Psoas muscle (tissue), 8 donors: ENCODE data around the gene TTC13. TPM values are rescaled to one million over a fixed set of nuclear protein-coding genes. Genes with fewer than 3 reads are reported as not detected.

Experiments used
- ATAC-seq, 4 donors: fragments of 200-7000 bp; cut with Tn5 transposase; one replicate each; pipeline ENCODE4 v1.9.1; 2020; ENCODE audit warnings: moderate library complexity in 3 of 4, mild to moderate bottlenecking in 2 of 4
- DNase-seq, 2 donors: peaks; one replicate each; pipeline ENCODE4 v3.0.0-alpha.2; 2020
- H3K27ac ChIP-seq: fragments of 200-600 bp; one replicate; pipeline ENCODE4 v1.8.0; 2022
- H3K27me3 ChIP-seq, 3 donors: fragments of 200-600 bp in 1 of 3; one replicate each; pipeline versions ENCODE4 v1.6.1 to v1.8.0; 2013 to 2022; ENCODE audit warnings: low read length in 2 of 3, mild to moderate bottlenecking in 2 of 3, moderate library complexity in 1 of 3; ENCODE audit not compliant: insufficient read depth in 3 of 3
- H3K36me3 ChIP-seq, 2 donors: fragments of 200-600 bp in 1 of 2; one replicate each; pipeline versions ENCODE4 v1.6.1 to v1.8.0; 2013 to 2022; ENCODE audit warnings: low read depth in 1 of 2, mild to moderate bottlenecking in 1 of 2, moderate library complexity in 1 of 2; ENCODE audit not compliant: insufficient read depth in 1 of 2
- H3K4me1 ChIP-seq: fragments of 200-600 bp; one replicate; pipeline ENCODE4 v1.8.0; 2022
- H3K4me3 ChIP-seq: fragments of 200-600 bp; one replicate; pipeline ENCODE4 v1.8.0; 2022; ENCODE audit warnings: mild to moderate bottlenecking
- H3K9me3 ChIP-seq: fragments of 200-600 bp; one replicate; pipeline ENCODE4 v1.8.0; 2022
- CTCF ChIP-seq: fragments of 200-600 bp; IDR thresholded peaks from one replicate; pipeline ENCODE4 v1.8.0; 2022; ENCODE audit warnings: antibody characterized with exemption
- WGBS, 3 donors: extraction: QIAGEN DNeasy Blood & Tissue Kit; methylation state at CpG; one replicate each; pipeline versions ENCODE4 v1.1.6 to v1.1.7; 2013; 5-methylcytosine and 5-hydroxymethylcytosine counted together
- intact Hi-C, 2 donors: fragments of 100-400 bp; cut with DNase I; formaldehyde crosslinking; loops; one replicate each; pipeline versions ENCODE4 v1.11.0 to v1.14.2; 2022
- polyA plus RNA-seq, 3 donors: library from polyadenylated mRNA; stranded (reverse); fragments of 200-250 nt; gene quantifications; one replicate each; pipeline ENCODE4 v1.2.3, GENCODE V29; 2013
- total RNA-seq, 4 donors: library from RNA; stranded (reverse); fragmentation: NEBNext Ultra II Directional in 2 of 4; extraction: Animal tissue kit (Norgen Biotek cat#: 25700) in 2 of 4; gene quantifications; one replicate each; pipeline versions ENCODE4 v1.2.1 to v1.2.4, GENCODE V29; 2021 to 2023
- donor health status: healthy with polysubstance abuse.
- donor health status: DM: no; HTN: no; CAD: no; lungs with moderate emphysema.
- donor health status: Bipolar disorder and iron deficiency.
- donor health status: healthy.
- donor health status: DM: yes; HTN: yes; CAD: no.
- donor health status: DM: no; HTN: no; CAD: no.
- donor health status: DM: no; HTN: no; CAD: no.
- donor health status: DM: yes; HTN: yes; CAD: no.

Gene TTC13
- total and polyA plus RNA-seq, 7 donors = 7.6 to 24.2 (median 11.2) TPM

GRCh38 chr1:230869500-230869899 is 109.2 kb downstream of the TTC13 start:
- 64 to 74% (median 64%) methylated on average over 4 of the region's 4 CpGs for WGBS, 3 donors
- Histone ChIP-seq H3K27ac (peak overlapping the region; percentile 90), H3K27me3 (no peaks in the 10 kb centered on the region), H3K9me3 (no peaks in the 10 kb centered on the region), H3K4me1 (peaks cover 29% of the 10 kb centered on the region), H3K4me3 (peak overlapping the region; percentile 85), H3K36me3 (no peaks in the 10 kb centered on the region)
- DNase-seq = no peak
- TF ChIP-seq CTCF = no peak
- no peak for ATAC-seq
- intact Hi-C loops = loop anchor here in 1 of 2 donors (5.0 kb wide), 1 partner anchor 62 kb away; no protein-coding TSS in a partner anchor

GRCh38 chr1:230868736-230869385 is 109.8 kb downstream of the TTC13 start:
- no peaks in the 10 kb centered on the region for H3K36me3 ChIP-seq
- intact Hi-C loops = loop anchor here in 1 of 2 donors (5.0 kb wide), 1 partner anchor 62 kb away; no protein-coding TSS in a partner anchor
- 5 to 10% (median 6%) methylated on average over 34 to 40 of the region's 40 CpGs for WGBS, 3 donors
- DNase-seq = peak; percentile 64 to 85
- H3K4me3 ChIP-seq = peak overlapping the region; percentile 85
- H3K4me1 ChIP-seq = peaks cover 35% of the 10 kb centered on the region
- no peaks in the 10 kb centered on the region for H3K9me3 ChIP-seq
- ATAC-seq = peak; percentile 77 to 80 (median 78)
- no peaks in the 10 kb centered on the region for H3K27me3 ChIP-seq
- TF ChIP-seq CTCF = no peak
- peak overlapping the region; percentile 90 for H3K27ac ChIP-seq

GRCh38 chr1:230867903-230868735 is 110.5 kb downstream of the TTC13 start, which contains the start of gene C1orf198:
Gene C1orf198, minus strand, starts transcription at chr1:230868521. Its CDS starts 9 bp downstream, at chr1:230868512.
- 0 to 1% (median 0%) methylated on average over 43 to 96 of the region's 96 CpGs for WGBS, 3 donors
- no peaks in the 10 kb centered on the region for H3K27me3 ChIP-seq
- peak; percentile 78 to 88 for DNase-seq
- intact Hi-C loops = loop anchor here in 1 of 2 donors (5.0 kb wide), 1 partner anchor 61 kb away; no protein-coding TSS in a partner anchor
- H3K27ac ChIP-seq = peak within 1 kb of the TSS; percentile 90
- H3K4me3 ChIP-seq = peak within 1 kb of the TSS; percentile 85
- ATAC-seq = peak; percentile 89 to 95 (median 89)
- H3K4me1 ChIP-seq = peaks cover 42% of the 10 kb centered on the region
- no peaks in the 10 kb centered on the region for H3K9me3 ChIP-seq
- H3K36me3 ChIP-seq = no peaks in the 10 kb centered on the region
- TF ChIP-seq CTCF = no peak

GRCh38 chr1:230867101-230867902 is 111.4 kb downstream of the TTC13 start:
- Histone ChIP-seq H3K4me3 (peak overlapping the region; percentile 85), H3K27me3 (no peaks in the 10 kb centered on the region), H3K27ac (peak overlapping the region; percentile 90), H3K9me3 (no peaks in the 10 kb centered on the region), H3K4me1 (peaks cover 51% of the 10 kb centered on the region), H3K36me3 (no peaks in the 10 kb centered on the region)
- TF ChIP-seq CTCF = no peak
- 8 to 12% (median 8%) methylated on average over 17 of the region's 17 CpGs for WGBS, 3 donors
- intact Hi-C loops = loop anchor here in 1 of 2 donors (5.0 kb wide), 1 partner anchor 60 kb away; no protein-coding TSS in a partner anchor
- peak in 2 of 4 donors; percentile 30 to 52 for ATAC-seq
- DNase-seq = no peak
